H1 (cell line): ENCODE measurements around the gene SYNGR3. TPM values are rescaled to one million over a fixed set of nuclear protein-coding genes. Genes with fewer than 3 reads are reported as not detected.

Experiments used
- CBX5 ChIP-seq: fragments of 300-800, 300-1000 bp; sonication (generic); IDR thresholded peaks from 2 replicates; pipeline ENCODE4 v1.7.1; 2016; ENCODE audit warnings: antibody characterized with exemption, low read length, low read depth
- CHD1 ChIP-seq: IDR thresholded peaks from 2 replicates; pipeline ENCODE4 v1.6.1; 2012; ENCODE audit warnings: low read depth, low read length, improper control_type of control experiment
- CHD2 ChIP-seq: IDR thresholded peaks from 2 replicates; pipeline ENCODE4 v1.6.1; 2012; ENCODE audit warnings: low read length, improper control_type of control experiment
- CTBP2 ChIP-seq: IDR thresholded peaks from 2 replicates; pipeline ENCODE4 v1.7.0; 2011; ENCODE audit warnings: borderline replicate concordance, mild to moderate bottlenecking, moderate library complexity, mixed read lengths, low read length; ENCODE audit not compliant: insufficient read depth, insufficient read length
- GABPA ChIP-seq: IDR thresholded peaks from 2 replicates; pipeline ENCODE4 v1.6.1; 2011; ENCODE audit warnings: mild to moderate bottlenecking, low read length, moderate library complexity, borderline replicate concordance; ENCODE audit not compliant: insufficient read depth
- JUND ChIP-seq: IDR thresholded peaks from 2 replicates; pipeline ENCODE4 v1.6.1; 2011; ENCODE audit warnings: mild to moderate bottlenecking, improper control_type of control experiment, low read length
- KDM1A ChIP-seq: fragments of 200-600, 300-600 bp; sonication (generic); IDR thresholded peaks from 2 replicates; pipeline ENCODE4 v1.7.1; 2016; ENCODE audit warnings: mild to moderate bottlenecking, low read length, borderline replicate concordance
- MAX ChIP-seq: IDR thresholded peaks from 2 replicates; pipeline ENCODE4 v1.6.1; 2012; ENCODE audit warnings: inconsistent platforms
- NRF1 ChIP-seq: IDR thresholded peaks from 2 replicates; pipeline ENCODE4 v1.6.1; 2011; ENCODE audit warnings: mild to moderate bottlenecking, low read depth, low read length, improper control_type of control experiment
- RAD21 ChIP-seq, 2 experiments: IDR thresholded peaks in 1 of 2; conservative IDR thresholded peaks in 1 of 2; 2 replicates each; pipeline ENCODE4 v1.6.1; 2011; ENCODE audit warnings: low read depth in 2 of 2, low read length in 2 of 2, improper control_type of control experiment in 1 of 2, inconsistent platforms in 1 of 2, mild to moderate bottlenecking in 1 of 2, moderate library complexity in 1 of 2
- RXRA ChIP-seq: IDR thresholded peaks from 2 replicates; pipeline ENCODE4 v1.6.1; 2011; ENCODE audit warnings: low read depth, mild to moderate bottlenecking, low read length, moderate library complexity; ENCODE audit not compliant: insufficient read depth
- polyA plus RNA-seq, 7 experiments: library from polyadenylated mRNA; depleted of rRNA in 3 of 7; stranded (reverse) in 5 of 7; unstranded in 2 of 7; fragments of >200 nt in 5 of 7; fragments of 200-250 nt in 2 of 7; gene quantifications; 1 replicate in 5 of 7; 2 replicates in 1 of 7; 4 replicates in 1 of 7; pipeline versions ENCODE4 v1.2.1 to v1.2.3, GENCODE V29; 2011 to 2013; ENCODE audit warnings: missing spikeins in 2 of 7, mixed read lengths in 2 of 7
- total RNA-seq: library from RNA; stranded (reverse); fragmentation: NEBNext Ultra II Directional; extraction: Animal tissue kit (Norgen Biotek cat#: 25700); gene quantifications from 2 replicates; pipeline ENCODE4 v1.2.1, GENCODE V29; 2021

SYNGR3 gene
- total and polyA plus RNA-seq, 2 of the 8 experiments (the other 6 are each of a cell fraction or from before 2014, with no cell fraction given), result 36.2 to 49.9 TPM

GRCh38 chr16:1974157-1975070 is 15.4 kb upstream of the SYNGR3 start (continued):
- TF ChIP-seq RAD21 (IDR thresholded peaks at IDR 0.05 in 1 of 2, conservative IDR thresholded peaks at IDR 0.05 in 1 of 2; ENCODE audit: low read depth in 2 of 2, low read length in 2 of 2) (no peak), MAX (no peak), CTBP2 (no peak), NRF1 (no peak), KDM1A (no peak), CBX5 (no peak), CHD2 (no peak), GABPA (no peak), CHD1 (no peak), JUND (no peak), RXRA (no peak)
